Suprapubic skin (tissue), 3 donors: ENCODE data around the gene AFF2.

Source experiments
- CTCF ChIP-seq, 2 donors: fragments of 200-600 bp in 1 of 2; fragments of 450-650 bp in 1 of 2; sonication (generic) in 1 of 2; IDR thresholded peaks; one replicate each; pipeline ENCODE4 v1.5.1; 2016 to 2019; ENCODE audit warnings: antibody characterized with exemption in 2 of 2, mild to moderate bottlenecking in 1 of 2, moderate library complexity in 1 of 2
- EP300 ChIP-seq: sonication (generic); formaldehyde crosslinking; IDR thresholded peaks from one replicate; pipeline ENCODE4 v1.6.1; 2017; ENCODE audit warnings: antibody characterized with exemption
- POLR2A ChIP-seq, 2 donors: fragments of 450-650 bp; IDR thresholded peaks; one replicate each; pipeline ENCODE4 v1.6.1; 2017; ENCODE audit warnings: antibody characterized with exemption in 2 of 2, mild to moderate bottlenecking in 2 of 2, moderate library complexity in 2 of 2

- no peak for TF ChIP-seq CTCF (IDR thresholded peaks at IDR 0.05)
- no peak for TF ChIP-seq POLR2A (IDR thresholded peaks at IDR 0.05)
- TF ChIP-seq EP300, result no peak
Observed at GRCh38 chrX:148534291-148534690, 33.9 kb downstream of the AFF2 start.
